ENCODE results near the gene HS6ST2. TPM values are rescaled to one million over a fixed set of nuclear protein-coding genes. Genes with fewer than 3 reads are reported as not detected.

HS6ST2 gene
- total RNA-seq, 1 experiment from 2014 or later: 8.1 TPM

DNA sequence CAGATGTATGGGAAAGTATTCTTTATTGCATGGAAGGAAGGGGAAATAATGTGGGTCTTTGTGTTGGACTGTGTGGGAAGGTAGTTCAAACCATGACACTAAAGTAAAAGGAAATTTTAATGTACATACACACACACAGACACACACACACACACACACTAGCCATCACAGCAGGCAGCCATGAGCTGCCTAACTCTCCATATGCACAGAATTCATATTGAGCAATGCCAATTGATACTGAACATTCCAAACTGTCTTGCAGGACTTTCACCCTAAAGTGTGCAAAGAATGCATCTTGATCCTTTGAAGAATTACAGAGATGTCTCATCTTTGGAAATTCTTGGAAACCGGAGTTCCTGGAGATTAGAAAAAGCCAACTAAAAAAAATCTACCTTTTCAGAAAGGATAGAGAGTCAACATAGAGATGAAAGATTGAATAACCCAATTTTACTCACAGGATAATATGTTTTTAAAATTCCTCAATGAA, 349.0 kb downstream of the HS6ST2 start (continued):
- TF ChIP-seq, protein P1, sequence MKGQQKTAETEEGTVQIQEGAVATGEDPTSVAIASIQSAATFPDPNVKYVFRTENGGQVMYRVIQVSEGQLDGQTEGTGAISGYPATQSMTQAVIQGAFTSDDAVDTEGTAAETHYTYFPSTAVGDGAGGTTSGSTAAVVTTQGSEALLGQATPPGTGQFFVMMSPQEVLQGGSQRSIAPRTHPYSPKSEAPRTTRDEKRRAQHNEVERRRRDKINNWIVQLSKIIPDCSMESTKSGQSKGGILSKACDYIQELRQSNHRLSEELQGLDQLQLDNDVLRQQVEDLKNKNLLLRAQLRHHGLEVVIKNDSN (CRISPR knock-in tag; IDR thresholded peaks at IDR 0.05): no peak
- TF ChIP-seq HMGA2 (CRISPR knock-in tag; IDR thresholded peaks at IDR 0.05) (no peak), ZNF317 (CRISPR knock-in tag; IDR thresholded peaks at IDR 0.05; ENCODE audit: borderline replicate concordance, low read depth) (no peak), GRHL2 (CRISPR knock-in tag; IDR thresholded peaks at IDR 0.05; ENCODE audit: insufficient replicate concordance, severe bottlenecking) (no peak)
- TF ChIP-seq, protein P2, sequence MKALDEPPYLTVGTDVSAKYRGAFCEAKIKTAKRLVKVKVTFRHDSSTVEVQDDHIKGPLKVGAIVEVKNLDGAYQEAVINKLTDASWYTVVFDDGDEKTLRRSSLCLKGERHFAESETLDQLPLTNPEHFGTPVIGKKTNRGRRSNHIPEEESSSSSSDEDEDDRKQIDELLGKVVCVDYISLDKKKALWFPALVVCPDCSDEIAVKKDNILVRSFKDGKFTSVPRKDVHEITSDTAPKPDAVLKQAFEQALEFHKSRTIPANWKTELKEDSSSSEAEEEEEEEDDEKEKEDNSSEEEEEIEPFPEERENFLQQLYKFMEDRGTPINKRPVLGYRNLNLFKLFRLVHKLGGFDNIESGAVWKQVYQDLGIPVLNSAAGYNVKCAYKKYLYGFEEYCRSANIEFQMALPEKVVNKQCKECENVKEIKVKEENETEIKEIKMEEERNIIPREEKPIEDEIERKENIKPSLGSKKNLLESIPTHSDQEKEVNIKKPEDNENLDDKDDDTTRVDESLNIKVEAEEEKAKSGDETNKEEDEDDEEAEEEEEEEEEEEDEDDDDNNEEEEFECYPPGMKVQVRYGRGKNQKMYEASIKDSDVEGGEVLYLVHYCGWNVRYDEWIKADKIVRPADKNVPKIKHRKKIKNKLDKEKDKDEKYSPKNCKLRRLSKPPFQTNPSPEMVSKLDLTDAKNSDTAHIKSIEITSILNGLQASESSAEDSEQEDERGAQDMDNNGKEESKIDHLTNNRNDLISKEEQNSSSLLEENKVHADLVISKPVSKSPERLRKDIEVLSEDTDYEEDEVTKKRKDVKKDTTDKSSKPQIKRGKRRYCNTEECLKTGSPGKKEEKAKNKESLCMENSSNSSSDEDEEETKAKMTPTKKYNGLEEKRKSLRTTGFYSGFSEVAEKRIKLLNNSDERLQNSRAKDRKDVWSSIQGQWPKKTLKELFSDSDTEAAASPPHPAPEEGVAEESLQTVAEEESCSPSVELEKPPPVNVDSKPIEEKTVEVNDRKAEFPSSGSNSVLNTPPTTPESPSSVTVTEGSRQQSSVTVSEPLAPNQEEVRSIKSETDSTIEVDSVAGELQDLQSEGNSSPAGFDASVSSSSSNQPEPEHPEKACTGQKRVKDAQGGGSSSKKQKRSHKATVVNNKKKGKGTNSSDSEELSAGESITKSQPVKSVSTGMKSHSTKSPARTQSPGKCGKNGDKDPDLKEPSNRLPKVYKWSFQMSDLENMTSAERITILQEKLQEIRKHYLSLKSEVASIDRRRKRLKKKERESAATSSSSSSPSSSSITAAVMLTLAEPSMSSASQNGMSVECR (CRISPR knock-in tag; IDR thresholded peaks at IDR 0.05; ENCODE audit: borderline replicate concordance): no peak
- TF ChIP-seq, protein P3, sequence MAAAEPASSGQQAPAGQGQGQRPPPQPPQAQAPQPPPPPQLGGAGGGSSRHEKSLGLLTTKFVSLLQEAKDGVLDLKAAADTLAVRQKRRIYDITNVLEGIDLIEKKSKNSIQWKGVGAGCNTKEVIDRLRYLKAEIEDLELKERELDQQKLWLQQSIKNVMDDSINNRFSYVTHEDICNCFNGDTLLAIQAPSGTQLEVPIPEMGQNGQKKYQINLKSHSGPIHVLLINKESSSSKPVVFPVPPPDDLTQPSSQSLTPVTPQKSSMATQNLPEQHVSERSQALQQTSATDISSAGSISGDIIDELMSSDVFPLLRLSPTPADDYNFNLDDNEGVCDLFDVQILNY (CRISPR knock-in tag; IDR thresholded peaks at IDR 0.05): no peak

DNA sequence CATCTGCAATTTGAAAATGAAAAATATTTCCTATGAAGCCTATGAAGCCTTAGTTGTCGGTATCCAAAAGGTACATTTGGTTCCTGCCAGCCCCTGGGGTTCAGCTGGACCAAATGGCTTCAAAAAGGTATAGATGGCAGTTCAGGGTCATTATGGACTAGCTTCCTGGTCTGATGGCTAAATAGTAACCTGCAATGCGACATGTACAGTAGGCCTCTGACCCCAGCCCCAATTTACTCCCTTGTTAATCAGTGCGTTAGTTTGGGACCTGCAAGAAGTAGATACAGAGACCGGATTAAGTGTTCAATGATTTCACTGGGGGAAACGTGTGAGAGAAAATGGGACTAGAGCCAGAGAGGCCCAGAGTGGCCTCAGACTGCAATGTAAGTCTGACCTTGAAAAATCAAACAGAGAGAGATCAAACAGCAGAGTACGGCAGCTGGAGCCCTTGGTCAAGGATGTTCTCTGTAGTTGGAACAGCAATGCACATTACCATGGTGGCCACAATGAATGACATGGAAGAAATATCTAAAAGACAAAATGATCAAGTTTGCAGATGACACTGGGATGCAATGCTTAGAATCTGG, 354.6 kb downstream of the HS6ST2 start:
- DNase-seq (ENCODE audit: low spot score) (no peak), ATAC-seq (no peak)
- POLR2A ChIA-PET: no interaction called here
- H3K36me3 Mint-ChIP-seq: no peaks in the 10 kb centered on the region
- no peak overlapping the region for H3K4me3 Mint-ChIP-seq
- H3K9me3 Mint-ChIP-seq: no peaks in the 10 kb centered on the region
- CTCF ChIA-PET: interaction anchor here (0.6 to 1.1 kb wide), 2 partner anchors 11 to 28 kb away, joined by 4 read pairs; no protein-coding TSS in a partner anchor
- no peaks in the 10 kb centered on the region for H3K4me1 Mint-ChIP-seq
- peaks cover 2% of the 10 kb centered on the region; the same call in 1 of the 2 replicates for H3K27me3 Mint-ChIP-seq (ENCODE audit: low read depth)
- H3K27ac Mint-ChIP-seq: no peak overlapping the region
- TF ChIP-seq, protein P4, sequence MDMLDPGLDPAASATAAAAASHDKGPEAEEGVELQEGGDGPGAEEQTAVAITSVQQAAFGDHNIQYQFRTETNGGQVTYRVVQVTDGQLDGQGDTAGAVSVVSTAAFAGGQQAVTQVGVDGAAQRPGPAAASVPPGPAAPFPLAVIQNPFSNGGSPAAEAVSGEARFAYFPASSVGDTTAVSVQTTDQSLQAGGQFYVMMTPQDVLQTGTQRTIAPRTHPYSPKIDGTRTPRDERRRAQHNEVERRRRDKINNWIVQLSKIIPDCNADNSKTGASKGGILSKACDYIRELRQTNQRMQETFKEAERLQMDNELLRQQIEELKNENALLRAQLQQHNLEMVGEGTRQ (CRISPR knock-in tag; IDR thresholded peaks at IDR 0.05): no peak
- TF ChIP-seq HMGA2 (CRISPR knock-in tag; IDR thresholded peaks at IDR 0.05) (no peak), OVOL2 (CRISPR knock-in tag; IDR thresholded peaks at IDR 0.05; ENCODE audit: borderline replicate concordance) (no peak), JAZF1 (CRISPR knock-in tag; IDR thresholded peaks at IDR 0.05) (no peak), CBFB (CRISPR knock-in tag; IDR thresholded peaks at IDR 0.05; ENCODE audit: low read depth) (no peak), ZBTB21 (CRISPR knock-in tag; IDR thresholded peaks at IDR 0.05; ENCODE audit: borderline replicate concordance) (no peak)

DNA sequence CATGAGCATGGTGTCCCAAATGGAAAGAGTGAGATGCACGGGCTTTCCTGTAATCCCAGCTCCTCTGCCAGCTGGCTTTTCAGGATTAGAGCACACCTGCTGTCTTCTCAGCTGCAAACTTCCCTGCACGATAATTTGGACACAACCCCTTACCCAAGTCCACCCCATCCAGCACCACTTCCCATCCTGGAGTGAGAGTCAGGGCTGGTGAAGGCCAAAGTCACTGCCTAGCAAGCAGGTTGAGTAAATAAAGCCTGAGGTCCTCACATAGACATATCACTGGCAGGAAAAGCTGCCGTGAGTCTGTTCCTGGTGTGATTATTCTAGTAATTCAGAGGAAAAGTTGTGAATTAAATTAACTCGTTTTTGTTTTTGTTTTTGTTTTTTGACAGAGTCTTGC, 355.7 kb downstream of the HS6ST2 start:
- DNase-seq (ENCODE audit: low spot score): no peak
- Mint-ChIP-seq H3K27me3 (ENCODE audit: low read depth) (peaks cover 2% of the 10 kb centered on the region; the same call in 1 of the 2 replicates), H3K36me3 (no peaks in the 10 kb centered on the region), H3K4me1 (no peaks in the 10 kb centered on the region), H3K4me3 (no peak overlapping the region), H3K9me3 (no peaks in the 10 kb centered on the region), H3K27ac (no peak overlapping the region)
- TF ChIP-seq, protein P5, sequence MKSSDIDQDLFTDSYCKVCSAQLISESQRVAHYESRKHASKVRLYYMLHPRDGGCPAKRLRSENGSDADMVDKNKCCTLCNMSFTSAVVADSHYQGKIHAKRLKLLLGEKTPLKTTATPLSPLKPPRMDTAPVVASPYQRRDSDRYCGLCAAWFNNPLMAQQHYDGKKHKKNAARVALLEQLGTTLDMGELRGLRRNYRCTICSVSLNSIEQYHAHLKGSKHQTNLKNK (CRISPR knock-in tag; IDR thresholded peaks at IDR 0.05): no peak
- TF ChIP-seq KAT7 (CRISPR knock-in tag; IDR thresholded peaks at IDR 0.05; ENCODE audit: borderline replicate concordance): no peak
- TF ChIP-seq, protein P4 (CRISPR knock-in tag; IDR thresholded peaks at IDR 0.05): no peak
- TF ChIP-seq SOX15 (CRISPR knock-in tag; IDR thresholded peaks at IDR 0.05): no peak
- TF ChIP-seq, protein P6, sequence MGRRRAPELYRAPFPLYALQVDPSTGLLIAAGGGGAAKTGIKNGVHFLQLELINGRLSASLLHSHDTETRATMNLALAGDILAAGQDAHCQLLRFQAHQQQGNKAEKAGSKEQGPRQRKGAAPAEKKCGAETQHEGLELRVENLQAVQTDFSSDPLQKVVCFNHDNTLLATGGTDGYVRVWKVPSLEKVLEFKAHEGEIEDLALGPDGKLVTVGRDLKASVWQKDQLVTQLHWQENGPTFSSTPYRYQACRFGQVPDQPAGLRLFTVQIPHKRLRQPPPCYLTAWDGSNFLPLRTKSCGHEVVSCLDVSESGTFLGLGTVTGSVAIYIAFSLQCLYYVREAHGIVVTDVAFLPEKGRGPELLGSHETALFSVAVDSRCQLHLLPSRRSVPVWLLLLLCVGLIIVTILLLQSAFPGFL (CRISPR knock-in tag; IDR thresholded peaks at IDR 0.05; ENCODE audit: borderline replicate concordance): no peak
- TF ChIP-seq, protein P7, sequence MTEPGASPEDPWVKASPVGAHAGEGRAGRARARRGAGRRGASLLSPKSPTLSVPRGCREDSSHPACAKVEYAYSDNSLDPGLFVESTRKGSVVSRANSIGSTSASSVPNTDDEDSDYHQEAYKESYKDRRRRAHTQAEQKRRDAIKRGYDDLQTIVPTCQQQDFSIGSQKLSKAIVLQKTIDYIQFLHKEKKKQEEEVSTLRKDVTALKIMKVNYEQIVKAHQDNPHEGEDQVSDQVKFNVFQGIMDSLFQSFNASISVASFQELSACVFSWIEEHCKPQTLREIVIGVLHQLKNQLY (CRISPR knock-in tag; IDR thresholded peaks at IDR 0.05): no peak
- TF ChIP-seq RELA (CRISPR knock-in tag; IDR thresholded peaks at IDR 0.05; ENCODE audit: borderline replicate concordance): no peak
- TF ChIP-seq, protein P8, sequence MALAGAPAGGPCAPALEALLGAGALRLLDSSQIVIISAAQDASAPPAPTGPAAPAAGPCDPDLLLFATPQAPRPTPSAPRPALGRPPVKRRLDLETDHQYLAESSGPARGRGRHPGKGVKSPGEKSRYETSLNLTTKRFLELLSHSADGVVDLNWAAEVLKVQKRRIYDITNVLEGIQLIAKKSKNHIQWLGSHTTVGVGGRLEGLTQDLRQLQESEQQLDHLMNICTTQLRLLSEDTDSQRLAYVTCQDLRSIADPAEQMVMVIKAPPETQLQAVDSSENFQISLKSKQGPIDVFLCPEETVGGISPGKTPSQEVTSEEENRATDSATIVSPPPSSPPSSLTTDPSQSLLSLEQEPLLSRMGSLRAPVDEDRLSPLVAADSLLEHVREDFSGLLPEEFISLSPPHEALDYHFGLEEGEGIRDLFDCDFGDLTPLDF (CRISPR knock-in tag; IDR thresholded peaks at IDR 0.05): no peak
- TF ChIP-seq NR3C1 (CRISPR knock-in tag; conservative IDR thresholded peaks at IDR 0.05; ENCODE audit: low read depth): no peak
- POLR2A ChIA-PET: no interaction called here
- no peak for ATAC-seq
- CTCF ChIA-PET: interaction anchor here (1.3 to 1.4 kb wide), 2 partner anchors 29 to 510 kb away, joined by 3 to 5 read pairs; no protein-coding TSS in a partner anchor

All from WTC11 (cell line).